ENCODE results near the gene SPG21. TPM values are rescaled to one million over a fixed set of nuclear protein-coding genes. Genes with fewer than 3 reads are reported as not detected.

The SPG21 gene
- total RNA-seq, 1 experiment from 2014 or later, result 53.0 TPM

DNA sequence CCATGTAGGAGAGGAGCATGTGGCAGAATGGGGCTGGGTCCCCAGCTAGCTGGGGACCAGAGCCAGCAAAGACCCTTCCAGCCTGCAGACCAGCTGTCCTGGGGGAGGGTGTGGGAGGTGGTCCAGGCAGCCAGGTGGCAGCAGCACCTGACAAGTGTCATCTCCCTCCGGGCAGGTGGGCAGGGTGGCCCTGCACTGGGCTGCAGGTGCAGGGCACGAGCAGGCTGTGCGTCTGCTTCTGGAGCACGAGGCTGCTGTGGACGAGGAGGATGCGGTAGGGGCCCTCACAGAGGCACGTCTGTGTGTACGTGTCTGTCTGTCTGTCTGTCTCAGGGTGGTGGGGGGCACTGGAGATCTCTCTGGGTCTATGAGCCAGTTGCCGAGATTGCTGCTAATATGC, 72.5 kb downstream of the SPG21 start:
- Histone ChIP-seq H3K4me2 (ENCODE audit: low read length) (no peak overlapping the region), H3K9me2 (replicated peaks; ENCODE audit: low read length) (no peaks in the 10 kb centered on the region), H2AFZ (ENCODE audit: low read length) (no peak overlapping the region), H4K20me1 (ENCODE audit: low read length) (no peaks in the 10 kb centered on the region), H3K27ac (ENCODE audit: low read length) (no peak overlapping the region), H3K9me3 (ENCODE audit: low read length) (no peaks in the 10 kb centered on the region), H3K36me3 (ENCODE audit: low read depth, low read length) (no peaks in the 10 kb centered on the region), H3K9ac (ENCODE audit: low read length) (no peak overlapping the region), H3K27me3 (ENCODE audit: low read length) (no peaks in the 10 kb centered on the region), H3K4me1 (ENCODE audit: insufficient read depth, low read length) (peaks cover 12% of the 10 kb centered on the region), H3K4me3 (ENCODE audit: low read length) (no peak overlapping the region), H3F3A (ENCODE audit: low read length, unreplicated experiment) (no peaks in the 10 kb centered on the region), H3K79me2 (ENCODE audit: low read length) (no peaks in the 10 kb centered on the region)
- intact Hi-C loops (cut with micrococcal nuclease), result no loop called here
- TF ChIP-seq, protein P1, sequence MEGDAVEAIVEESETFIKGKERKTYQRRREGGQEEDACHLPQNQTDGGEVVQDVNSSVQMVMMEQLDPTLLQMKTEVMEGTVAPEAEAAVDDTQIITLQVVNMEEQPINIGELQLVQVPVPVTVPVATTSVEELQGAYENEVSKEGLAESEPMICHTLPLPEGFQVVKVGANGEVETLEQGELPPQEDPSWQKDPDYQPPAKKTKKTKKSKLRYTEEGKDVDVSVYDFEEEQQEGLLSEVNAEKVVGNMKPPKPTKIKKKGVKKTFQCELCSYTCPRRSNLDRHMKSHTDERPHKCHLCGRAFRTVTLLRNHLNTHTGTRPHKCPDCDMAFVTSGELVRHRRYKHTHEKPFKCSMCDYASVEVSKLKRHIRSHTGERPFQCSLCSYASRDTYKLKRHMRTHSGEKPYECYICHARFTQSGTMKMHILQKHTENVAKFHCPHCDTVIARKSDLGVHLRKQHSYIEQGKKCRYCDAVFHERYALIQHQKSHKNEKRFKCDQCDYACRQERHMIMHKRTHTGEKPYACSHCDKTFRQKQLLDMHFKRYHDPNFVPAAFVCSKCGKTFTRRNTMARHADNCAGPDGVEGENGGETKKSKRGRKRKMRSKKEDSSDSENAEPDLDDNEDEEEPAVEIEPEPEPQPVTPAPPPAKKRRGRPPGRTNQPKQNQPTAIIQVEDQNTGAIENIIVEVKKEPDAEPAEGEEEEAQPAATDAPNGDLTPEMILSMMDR (conservative IDR thresholded peaks at IDR 0.05; ENCODE audit: low read depth, low read length), result no peak
- TF ChIP-seq EZH2 (IDR thresholded peaks at IDR 0.05; ENCODE audit: low read length, unreplicated experiment), result no peak
- TF ChIP-seq EZH2phosphoT487 (IDR thresholded peaks at IDR 0.05; ENCODE audit: borderline replicate concordance, low read length), result no peak
- ChIA-PET POLR2A (ENCODE audit: unreplicated experiment) (no interaction called here), CTCF (no interaction called here)
- ATAC-seq (no peak), DNase-seq (no peak)
- BruUV-seq (replicated peaks), result no TSS peak

DNA sequence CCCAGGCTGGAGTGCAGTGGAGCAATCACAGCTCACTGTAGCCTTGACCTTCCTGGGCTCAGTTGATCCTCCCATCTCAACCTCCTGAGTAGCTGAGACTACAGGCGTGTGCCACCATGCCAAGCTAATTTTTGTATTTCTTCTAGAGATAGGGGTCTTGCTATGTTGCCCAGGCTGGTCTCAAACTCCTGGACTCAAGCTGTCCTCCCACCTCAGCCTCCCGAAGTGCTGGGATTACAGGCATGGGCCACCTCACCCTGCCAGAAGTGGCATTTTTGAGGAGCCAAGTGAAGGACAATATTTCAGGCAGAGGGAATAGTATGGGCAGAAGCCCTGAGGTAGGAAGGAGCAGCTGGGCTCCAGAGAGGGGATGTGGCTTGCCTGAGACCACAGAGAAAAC, 73.3 kb downstream of the SPG21 start:
- Histone ChIP-seq H3K9me2 (replicated peaks; ENCODE audit: low read length) (no peaks in the 10 kb centered on the region), H4K20me1 (ENCODE audit: low read length) (no peaks in the 10 kb centered on the region), H3K27me3 (ENCODE audit: low read length) (no peaks in the 10 kb centered on the region), H3K4me2 (ENCODE audit: low read length) (no peak overlapping the region), H3K36me3 (ENCODE audit: low read depth, low read length) (no peaks in the 10 kb centered on the region), H3K79me2 (ENCODE audit: low read length) (no peaks in the 10 kb centered on the region), H2AFZ (ENCODE audit: low read length) (no peak overlapping the region), H3F3A (ENCODE audit: low read length, unreplicated experiment) (no peaks in the 10 kb centered on the region), H3K9ac (ENCODE audit: low read length) (no peak overlapping the region), H3K27ac (ENCODE audit: low read length) (no peak overlapping the region), H3K4me1 (ENCODE audit: insufficient read depth, low read length) (peaks cover 5% of the 10 kb centered on the region), H3K9me3 (ENCODE audit: low read length) (no peaks in the 10 kb centered on the region), H3K4me3 (ENCODE audit: low read length) (no peak overlapping the region)
- ChIA-PET CTCF (no interaction called here), POLR2A (ENCODE audit: unreplicated experiment) (no interaction called here)
- ATAC-seq (no peak), DNase-seq (no peak)
- TF ChIP-seq EZH2 (IDR thresholded peaks at IDR 0.05; ENCODE audit: low read length, unreplicated experiment) (no peak), EZH2phosphoT487 (IDR thresholded peaks at IDR 0.05; ENCODE audit: borderline replicate concordance, low read length) (no peak)
- TF ChIP-seq, protein P1 (conservative IDR thresholded peaks at IDR 0.05; ENCODE audit: low read depth, low read length), result no peak
- BruUV-seq (replicated peaks), result no TSS peak
- intact Hi-C loops (cut with micrococcal nuclease), result no loop called here

DNA sequence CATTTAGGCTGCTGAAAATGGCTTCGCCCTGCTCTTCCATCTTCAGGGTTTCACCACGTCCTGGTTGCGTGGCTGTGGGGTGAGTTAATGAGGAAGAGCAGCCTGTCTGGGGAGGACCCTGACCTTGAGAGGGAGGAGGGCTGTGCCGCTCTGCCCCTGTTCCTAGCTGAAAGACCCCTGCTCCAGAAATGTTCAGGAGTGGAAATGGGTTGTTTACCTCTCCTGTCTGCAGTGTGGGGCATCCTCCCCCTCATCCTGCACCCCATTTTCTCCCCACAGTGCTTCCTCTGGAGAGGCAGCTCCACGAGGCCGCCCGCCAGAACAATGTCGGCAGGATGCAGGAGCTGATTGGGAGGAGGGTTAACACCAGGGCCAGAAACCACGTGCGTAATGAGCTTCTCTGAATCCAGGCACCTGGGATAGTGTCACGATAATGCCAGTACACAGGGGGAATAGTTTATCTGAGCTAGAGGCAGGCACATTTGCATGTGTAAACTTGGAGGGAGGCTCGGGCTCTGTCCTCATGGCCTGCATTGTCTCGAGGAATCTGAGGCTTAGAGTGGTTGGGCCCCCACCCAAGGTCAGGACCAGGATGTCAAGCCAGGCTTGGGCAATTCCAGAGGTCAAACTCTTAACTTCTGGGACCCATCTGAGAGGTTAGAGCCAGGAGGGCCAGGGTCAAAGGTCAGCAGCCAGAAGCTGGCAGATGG, 74.0 kb downstream of the SPG21 start:
- Histone ChIP-seq H3K27me3 (ENCODE audit: low read length) (no peaks in the 10 kb centered on the region), H3K4me2 (ENCODE audit: low read length) (no peak overlapping the region), H3K27ac (ENCODE audit: low read length) (no peak overlapping the region), H3F3A (ENCODE audit: low read length, unreplicated experiment) (no peaks in the 10 kb centered on the region), H4K20me1 (ENCODE audit: low read length) (no peaks in the 10 kb centered on the region), H2AFZ (ENCODE audit: low read length) (no peak overlapping the region), H3K9ac (ENCODE audit: low read length) (no peak overlapping the region), H3K4me3 (ENCODE audit: low read length) (no peak overlapping the region), H3K4me1 (ENCODE audit: insufficient read depth, low read length) (no peaks in the 10 kb centered on the region), H3K79me2 (ENCODE audit: low read length) (no peaks in the 10 kb centered on the region), H3K36me3 (ENCODE audit: low read depth, low read length) (no peaks in the 10 kb centered on the region), H3K9me3 (ENCODE audit: low read length) (no peaks in the 10 kb centered on the region), H3K9me2 (replicated peaks; ENCODE audit: low read length) (no peaks in the 10 kb centered on the region)
- ChIA-PET POLR2A (ENCODE audit: unreplicated experiment) (interaction anchor here (0.6 kb wide), 1 partner anchor 90 kb away, joined by 3 read pairs; the partner anchor contains the start of gene PIF1), CTCF (no interaction called here)
- DNase-seq, result no peak
- intact Hi-C loops (cut with micrococcal nuclease), result no loop called here
- ATAC-seq, result no peak
- BruUV-seq (replicated peaks), result no TSS peak
- TF ChIP-seq EZH2phosphoT487 (IDR thresholded peaks at IDR 0.05; ENCODE audit: borderline replicate concordance, low read length), result no peak
- TF ChIP-seq, protein P1 (conservative IDR thresholded peaks at IDR 0.05; ENCODE audit: low read depth, low read length), result no peak
- TF ChIP-seq EZH2 (IDR thresholded peaks at IDR 0.05; ENCODE audit: low read length, unreplicated experiment), result no peak

Data from PC-3 (cell line).